Cardiac fibroblast (primary cell): Measurements from ENCODE around the gene TNRC18.
"Not testable (repeated sequence)": the region's sequence is repeated elsewhere in the genome, so short reads cannot be mapped to it uniquely, and the experiment has no call there.

ENCODE experiments used
- DNase-seq, 2 donors: peaks; one replicate each; pipeline versions ENCODE4 v3.0.0 to v3.0.0-alpha.2; 2010; ENCODE audit warnings: low read depth in 2 of 2
- H3K4me3 ChIP-seq, 2 donors: replicated peaks in 1 of 2; 1 replicate in 1 of 2; 2 replicates in 1 of 2; pipeline ENCODE4 v1.5.1; 2011; ENCODE audit warnings: low read depth in 2 of 2, low read length in 2 of 2, mild to moderate bottlenecking in 2 of 2, moderate library complexity in 1 of 2
- TF ChIP-seq, protein P1 (sequence below): IDR thresholded peaks from one replicate; pipeline ENCODE4 v1.5.1; 2011; ENCODE audit warnings: low read depth, mild to moderate bottlenecking, low read length, inconsistent platforms

The TNRC18 gene

DNA sequence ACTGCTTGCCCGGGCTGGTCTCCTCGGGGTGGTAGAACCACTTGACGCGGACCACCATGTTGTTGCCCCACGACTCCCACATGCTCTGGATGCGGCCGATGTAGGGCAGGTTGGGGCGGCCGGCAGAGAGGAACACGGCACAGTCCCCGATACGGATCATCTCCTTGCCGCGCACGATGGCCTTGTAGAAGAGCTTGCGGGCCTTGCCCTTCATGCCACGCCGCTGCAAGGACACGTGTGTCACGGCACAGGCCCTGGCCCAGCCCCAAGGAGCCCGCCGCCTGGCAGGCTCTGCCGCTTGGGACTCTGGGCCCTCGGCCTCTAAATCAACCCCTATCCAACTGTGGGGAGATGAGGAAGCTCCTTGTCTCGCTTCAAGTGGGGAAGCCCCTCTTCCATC is 114.5 kb downstream of the TNRC18 start:
- no peak overlapping the region for H3K4me3 ChIP-seq
- TF ChIP-seq, protein P1, sequence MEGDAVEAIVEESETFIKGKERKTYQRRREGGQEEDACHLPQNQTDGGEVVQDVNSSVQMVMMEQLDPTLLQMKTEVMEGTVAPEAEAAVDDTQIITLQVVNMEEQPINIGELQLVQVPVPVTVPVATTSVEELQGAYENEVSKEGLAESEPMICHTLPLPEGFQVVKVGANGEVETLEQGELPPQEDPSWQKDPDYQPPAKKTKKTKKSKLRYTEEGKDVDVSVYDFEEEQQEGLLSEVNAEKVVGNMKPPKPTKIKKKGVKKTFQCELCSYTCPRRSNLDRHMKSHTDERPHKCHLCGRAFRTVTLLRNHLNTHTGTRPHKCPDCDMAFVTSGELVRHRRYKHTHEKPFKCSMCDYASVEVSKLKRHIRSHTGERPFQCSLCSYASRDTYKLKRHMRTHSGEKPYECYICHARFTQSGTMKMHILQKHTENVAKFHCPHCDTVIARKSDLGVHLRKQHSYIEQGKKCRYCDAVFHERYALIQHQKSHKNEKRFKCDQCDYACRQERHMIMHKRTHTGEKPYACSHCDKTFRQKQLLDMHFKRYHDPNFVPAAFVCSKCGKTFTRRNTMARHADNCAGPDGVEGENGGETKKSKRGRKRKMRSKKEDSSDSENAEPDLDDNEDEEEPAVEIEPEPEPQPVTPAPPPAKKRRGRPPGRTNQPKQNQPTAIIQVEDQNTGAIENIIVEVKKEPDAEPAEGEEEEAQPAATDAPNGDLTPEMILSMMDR: no peak
- no peak for DNase-seq

DNA sequence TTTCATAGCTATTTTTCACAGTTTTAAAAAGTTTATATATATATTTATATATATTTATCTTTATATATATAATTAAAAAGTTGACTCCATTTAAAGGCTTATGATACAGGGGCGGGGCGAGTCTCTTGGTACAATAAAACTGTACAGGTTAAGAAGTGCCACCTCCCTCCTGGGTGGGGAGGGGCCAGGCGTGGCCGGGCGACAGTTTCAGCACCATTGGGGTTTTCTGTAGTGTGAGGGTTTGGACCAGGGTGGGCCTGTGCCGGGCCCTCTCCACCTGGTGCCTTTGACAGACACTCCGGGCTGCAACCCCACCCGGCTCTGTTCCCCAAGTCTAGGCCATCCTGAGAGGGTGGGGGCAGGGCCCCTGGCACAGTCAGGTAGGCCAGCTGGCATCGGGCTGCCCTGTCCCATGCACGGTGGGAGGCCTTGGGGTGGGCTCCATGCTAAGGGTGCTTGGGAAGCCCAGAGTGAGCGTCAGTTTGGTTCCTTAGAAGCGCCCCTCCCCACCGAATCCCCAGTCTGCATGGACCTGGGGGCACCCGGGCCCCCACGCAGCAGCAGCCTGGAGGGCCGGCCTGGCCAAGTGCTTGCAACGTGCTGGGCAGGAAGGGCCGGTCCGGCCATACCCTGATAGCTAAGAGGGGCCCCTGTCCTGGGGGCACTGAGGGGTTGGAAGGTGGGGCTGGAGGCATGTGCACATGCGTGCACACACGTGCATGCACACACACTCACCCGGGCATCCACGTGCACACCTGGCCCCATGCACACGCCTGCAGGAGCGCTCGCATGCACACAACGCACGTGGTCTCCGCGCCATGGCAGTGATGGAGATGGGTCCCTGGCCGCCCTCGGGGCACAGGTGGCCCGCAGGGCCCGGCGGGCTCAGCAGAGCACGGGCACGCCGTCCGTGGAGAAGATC is 116.2 kb downstream of the TNRC18 start:
- not testable (repeated sequence) for H3K4me3 ChIP-seq, DNase-seq

DNA sequence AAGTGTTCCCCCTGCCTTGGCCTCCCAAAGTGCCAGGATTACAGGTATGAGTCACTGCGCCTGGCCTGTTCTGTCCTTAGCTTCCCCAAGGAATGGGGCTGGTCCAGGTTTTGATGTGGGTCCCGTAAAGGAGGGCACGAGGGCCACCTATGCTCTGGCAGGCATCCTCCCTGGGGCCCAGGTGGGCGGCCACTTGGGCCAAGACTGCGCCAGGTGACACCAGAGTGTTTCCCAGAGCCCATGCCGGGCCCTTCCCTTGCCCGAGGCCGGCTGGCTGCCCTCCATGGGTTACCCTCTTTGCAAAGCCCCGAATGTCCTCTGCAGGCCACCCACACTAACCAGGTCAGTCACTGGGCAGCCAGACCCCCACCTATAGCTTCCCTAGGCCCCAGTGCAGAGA is 118.6 kb downstream of the TNRC18 start:
- H3K4me3 ChIP-seq, DNase-seq: not testable (repeated sequence)

DNA sequence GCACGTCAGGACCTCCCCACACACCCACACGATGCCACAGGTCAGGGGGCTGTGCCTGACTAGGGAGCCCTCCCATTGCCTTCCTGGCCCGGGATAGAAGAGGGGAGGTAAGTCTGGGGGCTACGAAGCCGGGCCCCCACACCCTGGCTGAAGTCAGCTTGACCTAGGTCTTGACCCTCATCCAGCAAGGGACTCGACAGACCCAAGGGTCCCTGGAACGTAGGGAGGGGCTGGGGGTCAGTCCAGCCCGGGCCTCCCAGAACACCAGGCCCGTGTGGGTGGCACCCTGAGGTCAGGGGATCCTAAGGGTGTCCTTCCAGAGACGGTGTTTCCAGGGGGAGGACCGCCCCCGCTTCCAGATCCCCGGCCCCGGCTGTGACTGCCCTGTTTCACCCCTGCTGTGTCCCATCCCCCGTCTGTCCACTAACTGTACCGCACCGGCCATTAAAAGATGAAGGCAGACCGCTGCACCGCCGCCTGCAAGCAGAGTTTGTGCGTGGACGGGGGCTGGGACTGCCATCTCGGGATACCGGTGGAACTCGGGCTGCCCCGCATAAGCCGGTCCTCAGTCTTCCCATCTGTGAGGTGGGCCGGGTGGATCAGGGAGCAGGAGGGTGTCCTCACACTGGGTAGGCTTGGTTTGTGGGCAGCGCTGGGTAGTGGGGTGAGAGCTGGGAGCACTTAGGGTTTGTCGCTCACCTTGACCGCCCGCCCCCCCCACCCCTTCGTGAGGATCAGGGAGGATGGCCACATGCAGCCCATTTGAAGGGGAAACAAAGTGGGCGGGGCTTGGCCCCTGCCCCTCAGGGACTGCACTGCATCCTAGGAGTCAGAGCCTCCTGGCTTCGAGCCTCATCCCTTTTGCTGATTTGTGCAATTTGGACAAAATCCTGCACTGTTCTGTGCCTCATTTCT is 119.8 kb downstream of the TNRC18 start:
- DNase-seq: no peak
- TF ChIP-seq, protein P1: no peak
- H3K4me3 ChIP-seq: no peak overlapping the region

DNA sequence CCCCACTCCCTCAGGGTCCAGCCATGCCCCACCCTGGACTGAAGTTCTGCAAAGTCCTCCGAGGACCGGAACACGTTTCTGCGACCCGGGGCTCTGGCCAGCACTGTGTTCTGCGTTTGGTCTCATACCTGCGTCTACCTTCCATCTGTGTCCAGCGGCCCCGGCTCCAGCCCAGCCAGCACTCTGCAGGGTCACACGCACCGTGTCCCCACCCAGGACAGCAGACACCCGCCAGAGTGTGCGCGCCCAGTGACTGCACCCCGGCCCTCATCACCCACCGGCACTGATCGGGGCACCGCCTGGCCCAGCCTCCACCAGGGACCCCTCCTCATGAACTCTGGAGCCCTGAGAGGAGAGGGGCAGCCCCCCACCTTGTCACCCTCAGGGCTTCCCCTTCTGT is 120.6 kb downstream of the TNRC18 start:
- TF ChIP-seq, protein P1: no peak
- no peak overlapping the region for H3K4me3 ChIP-seq
- no peak for DNase-seq

DNA sequence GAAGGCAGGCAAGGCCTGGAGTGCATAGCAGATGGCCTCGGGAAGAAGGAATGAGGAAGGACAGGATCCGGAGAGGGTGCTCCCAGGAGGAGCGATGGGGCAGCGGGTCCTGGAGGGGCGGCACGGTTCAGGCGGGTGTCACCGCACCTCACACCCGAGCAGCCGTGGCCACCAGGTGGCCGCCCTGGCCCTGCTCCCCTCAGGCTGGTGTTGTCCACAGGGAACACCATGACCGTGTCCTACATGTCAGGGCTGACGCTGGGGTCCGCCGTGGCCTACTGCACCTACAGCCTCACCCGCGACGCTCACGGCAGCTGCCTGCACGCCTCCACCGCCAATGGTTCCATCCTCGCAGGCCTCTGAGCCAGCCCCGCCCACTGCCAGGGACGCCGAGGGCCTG is 121.1 kb downstream of the TNRC18 start:
- no peak for DNase-seq
- TF ChIP-seq, protein P1: no peak
- H3K4me3 ChIP-seq: no peak overlapping the region

DNA sequence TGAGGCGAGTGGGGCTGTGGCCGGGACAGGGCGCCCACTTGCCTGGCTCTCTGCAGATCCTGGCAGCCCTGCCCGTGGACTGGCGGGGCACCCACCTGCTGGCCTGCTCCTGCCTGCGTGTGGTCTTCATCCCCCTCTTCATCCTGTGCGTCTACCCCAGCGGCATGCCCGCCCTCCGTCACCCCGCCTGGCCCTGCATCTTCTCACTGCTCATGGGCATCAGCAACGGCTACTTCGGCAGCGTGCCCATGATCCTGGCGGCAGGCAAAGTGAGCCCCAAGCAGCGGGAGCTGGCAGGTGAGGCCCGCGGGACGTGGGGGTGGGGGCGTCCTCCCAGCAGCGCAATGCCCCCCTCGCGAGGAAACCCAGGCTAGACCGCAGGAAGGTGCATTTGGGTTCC is 123.3 kb downstream of the TNRC18 start:
- H3K4me3 ChIP-seq: no peak overlapping the region
- no peak for DNase-seq
- TF ChIP-seq, protein P1: no peak
